Coronary artery (tissue), 2 donors: ENCODE data around the gene MYLK4.
A peak's percentile ranks its signal among the peaks of the same experiment; 100 is the strongest.

Source experiments
- DNase-seq: peaks from one replicate; pipeline ENCODE4 v3.0.0-alpha.2; 2017; ENCODE audit warnings: low spot score
- H3K27ac ChIP-seq, 2 donors: fragments of 200-600 bp; sonication (generic); one replicate each; pipeline ENCODE4 v1.5.1; 2016 to 2019
- H3K4me3 ChIP-seq: fragments of 200-600 bp; sonication (generic); 2 replicates; pipeline ENCODE4 v1.5.1; 2016; ENCODE audit warnings: mild to moderate bottlenecking, moderate library complexity
- TF ChIP-seq, protein P1 (sequence below): fragments of 200-600 bp; sonication (generic); IDR thresholded peaks from one replicate; pipeline ENCODE4 v1.5.1; 2019; ENCODE audit warnings: antibody characterized with exemption

The MYLK4 gene

DNA sequence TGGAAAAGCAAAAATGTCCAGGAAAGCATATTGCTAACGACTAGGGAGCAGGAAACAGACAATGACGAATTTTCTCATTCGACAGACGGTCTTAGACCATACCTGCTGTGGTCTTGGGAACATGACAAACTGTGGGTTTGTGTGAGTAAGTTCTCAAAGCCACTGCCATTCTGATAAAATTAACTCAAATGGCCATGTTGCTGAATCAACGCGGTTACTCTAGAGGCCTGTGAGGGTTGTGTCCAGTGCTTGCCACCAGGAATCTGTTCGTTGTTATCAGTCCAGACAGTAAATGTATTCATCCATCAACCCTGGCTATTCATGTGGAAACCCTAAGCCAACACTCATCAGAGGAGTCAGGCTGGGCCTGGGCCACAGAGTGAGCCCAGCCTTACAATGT, 124.3 kb downstream of the MYLK4 start:
- Histone ChIP-seq H3K27ac (peak overlapping the region; percentile 64 to 80), H3K4me3 (no peak overlapping the region)
- no peak for DNase-seq
- TF ChIP-seq, protein P1, sequence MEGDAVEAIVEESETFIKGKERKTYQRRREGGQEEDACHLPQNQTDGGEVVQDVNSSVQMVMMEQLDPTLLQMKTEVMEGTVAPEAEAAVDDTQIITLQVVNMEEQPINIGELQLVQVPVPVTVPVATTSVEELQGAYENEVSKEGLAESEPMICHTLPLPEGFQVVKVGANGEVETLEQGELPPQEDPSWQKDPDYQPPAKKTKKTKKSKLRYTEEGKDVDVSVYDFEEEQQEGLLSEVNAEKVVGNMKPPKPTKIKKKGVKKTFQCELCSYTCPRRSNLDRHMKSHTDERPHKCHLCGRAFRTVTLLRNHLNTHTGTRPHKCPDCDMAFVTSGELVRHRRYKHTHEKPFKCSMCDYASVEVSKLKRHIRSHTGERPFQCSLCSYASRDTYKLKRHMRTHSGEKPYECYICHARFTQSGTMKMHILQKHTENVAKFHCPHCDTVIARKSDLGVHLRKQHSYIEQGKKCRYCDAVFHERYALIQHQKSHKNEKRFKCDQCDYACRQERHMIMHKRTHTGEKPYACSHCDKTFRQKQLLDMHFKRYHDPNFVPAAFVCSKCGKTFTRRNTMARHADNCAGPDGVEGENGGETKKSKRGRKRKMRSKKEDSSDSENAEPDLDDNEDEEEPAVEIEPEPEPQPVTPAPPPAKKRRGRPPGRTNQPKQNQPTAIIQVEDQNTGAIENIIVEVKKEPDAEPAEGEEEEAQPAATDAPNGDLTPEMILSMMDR, result no peak

DNA sequence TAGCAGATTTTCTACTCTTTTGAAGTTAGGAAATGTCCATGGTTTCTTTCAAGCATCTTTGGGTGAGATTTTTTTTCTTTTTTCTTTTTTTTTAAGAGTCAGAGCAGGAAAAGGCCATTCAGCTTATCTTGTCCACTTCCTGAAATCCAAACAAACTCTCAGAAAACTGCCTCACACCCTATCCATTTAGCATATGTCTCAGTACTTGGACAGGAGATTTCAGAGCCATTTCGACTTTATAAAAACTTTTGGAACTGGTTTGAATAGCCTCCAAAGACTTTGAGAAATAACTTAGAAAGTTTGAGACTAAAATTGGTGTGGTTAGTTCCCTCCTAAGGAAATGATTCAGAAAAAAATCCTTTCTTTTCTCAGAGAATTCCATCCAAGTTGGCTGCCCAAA, 125.1 kb downstream of the MYLK4 start:
- TF ChIP-seq, protein P1, result no peak
- DNase-seq, result no peak
- H3K27ac ChIP-seq, result peak overlapping the region; percentile 64 to 80
- H3K4me3 ChIP-seq, result no peak overlapping the region

DNA sequence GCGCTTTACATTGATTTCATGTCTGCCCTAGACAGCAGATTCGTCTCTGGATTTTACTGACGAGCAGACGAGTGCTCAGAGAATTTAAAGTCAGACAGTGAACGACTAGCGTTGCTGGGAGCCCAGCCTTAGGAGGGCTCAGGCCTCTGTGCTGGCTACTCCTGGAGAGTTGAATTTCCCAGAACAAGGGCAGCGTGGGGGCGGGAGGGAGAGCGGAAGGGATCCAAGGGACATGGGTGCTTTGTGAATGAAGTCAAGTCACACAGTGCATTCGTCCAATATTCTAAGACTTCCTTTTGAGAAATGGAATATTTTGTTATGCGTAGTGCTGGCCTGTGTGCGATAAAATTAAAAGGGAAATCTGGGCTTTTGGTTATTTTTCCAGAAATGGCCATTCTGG, 126.5 kb downstream of the MYLK4 start:
- TF ChIP-seq, protein P1, result no peak
- Histone ChIP-seq H3K4me3 (no peak overlapping the region), H3K27ac (peak overlapping the region; percentile 80 to 84)
- DNase-seq, result no peak

DNA sequence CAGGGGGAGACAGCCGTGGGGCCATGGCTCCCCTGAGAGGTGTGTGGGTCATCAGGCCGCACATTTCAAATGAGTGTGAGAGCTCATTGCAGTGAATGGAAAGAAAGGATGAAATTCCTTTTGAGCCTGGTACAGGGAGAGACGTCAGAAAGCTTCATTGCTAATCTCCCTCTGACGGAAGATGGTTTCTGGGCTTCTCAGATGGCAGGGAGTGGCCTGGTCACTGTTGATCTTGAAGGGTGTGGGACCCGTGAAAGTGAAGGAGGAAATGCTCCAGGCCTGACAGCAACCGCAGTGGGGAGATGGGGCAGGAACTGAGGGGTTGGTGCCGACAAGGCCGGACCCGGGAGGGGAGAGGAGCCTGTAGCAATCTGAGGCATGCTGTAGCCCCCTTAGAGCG, 127.4 kb downstream of the MYLK4 start:
- H3K27ac ChIP-seq, result peak overlapping the region; percentile 80 to 84
- TF ChIP-seq, protein P1, result no peak
- H3K4me3 ChIP-seq, result peak overlapping the region; percentile 21
- DNase-seq, result no peak

DNA sequence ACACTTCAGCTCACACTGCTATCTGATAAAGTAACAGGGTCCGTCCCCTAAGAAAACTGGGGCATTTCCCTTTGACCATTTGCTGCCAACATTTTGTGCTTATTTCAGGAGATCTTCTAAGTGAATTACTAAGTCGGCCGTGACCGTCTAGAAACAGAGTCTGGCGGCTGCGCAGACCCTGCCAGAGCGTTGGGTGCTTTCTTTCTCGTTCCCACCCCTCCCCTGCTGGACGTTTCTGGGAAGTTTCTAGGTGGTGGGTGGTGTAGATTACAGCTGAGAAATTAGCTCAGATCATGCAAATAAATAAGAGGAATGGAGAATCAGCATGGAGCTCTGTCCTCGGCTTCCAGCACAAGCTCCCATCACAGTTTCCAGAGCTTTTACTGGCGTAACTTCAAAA, 128.1 kb downstream of the MYLK4 start:
- Histone ChIP-seq H3K27ac (peak overlapping the region; percentile 80 to 84), H3K4me3 (peak overlapping the region; percentile 21)
- DNase-seq, result no peak
- TF ChIP-seq, protein P1, result no peak

DNA sequence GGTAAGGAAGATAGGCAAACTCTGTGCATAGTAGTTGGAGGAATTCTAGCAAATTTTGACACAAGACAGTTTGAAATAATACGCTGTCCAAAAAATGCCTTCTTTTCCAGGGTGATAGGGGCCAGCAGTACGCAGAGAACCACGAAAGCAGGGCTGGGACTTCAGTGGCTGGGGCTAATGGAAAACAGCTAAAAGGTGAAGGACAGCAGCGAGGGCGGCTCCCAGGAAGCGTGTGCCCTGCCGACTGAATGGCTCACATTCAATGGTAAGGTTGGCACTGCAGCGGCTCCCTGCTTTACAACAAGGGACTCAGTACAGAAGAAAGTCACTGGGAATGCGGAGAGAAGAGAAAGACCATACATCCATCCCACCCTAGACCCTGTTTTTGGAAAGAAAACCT, 131.1 kb downstream of the MYLK4 start:
- TF ChIP-seq, protein P1, result no peak
- Histone ChIP-seq H3K4me3 (no peak overlapping the region), H3K27ac (no peak overlapping the region)
- DNase-seq, result no peak

DNA sequence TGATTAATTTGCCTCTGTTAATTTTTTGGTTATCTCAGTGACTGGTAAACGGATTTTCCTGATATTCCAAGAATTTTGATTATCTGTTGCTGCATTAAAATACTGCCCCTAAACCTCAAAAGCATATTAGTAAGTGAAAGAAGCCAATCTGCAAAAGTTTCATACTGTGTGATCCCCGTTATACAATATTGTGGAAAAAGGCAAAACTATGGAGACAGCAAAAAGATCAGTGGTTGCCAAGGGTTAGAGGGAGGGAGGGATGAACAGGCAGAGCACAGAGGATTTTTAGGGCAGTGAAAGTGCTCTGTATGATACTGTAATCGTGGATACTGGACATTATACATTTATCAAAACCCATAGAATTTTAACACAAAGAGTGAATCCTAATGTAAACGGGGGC, 133.0 kb downstream of the MYLK4 start:
- Histone ChIP-seq H3K4me3 (no peak overlapping the region), H3K27ac (peak overlapping the region in 1 of 2 donors; percentile 50)
- TF ChIP-seq, protein P1, result no peak
- DNase-seq, result no peak
